Subcutaneous adipose tissue (tissue), 4 donors: ENCODE data around the gene HLCS. TPM values are rescaled to one million over a fixed set of nuclear protein-coding genes. Genes with fewer than 3 reads are reported as not detected.

Experiments
- total RNA-seq, 4 donors: library from RNA; depleted of rRNA; stranded (reverse); fragments of >200 nt; gene quantifications; one replicate each; pipeline ENCODE4 v1.1.0, GENCODE V29; 2016
- TF ChIP-seq, protein P1 (sequence below): fragments of 450-650 bp; IDR thresholded peaks from one replicate; pipeline ENCODE4 v1.5.1; 2016; ENCODE audit warnings: low read depth, mild to moderate bottlenecking, control low read depth, antibody characterized with exemption, moderate library complexity

The HLCS gene
- total RNA-seq, 4 donors from 2014 or later, result 14.6 to 30.3 (median 23.7) TPM

GRCh38 chr21:36918291-36918690 is 48.2 kb downstream of the HLCS start:
- TF ChIP-seq, protein P1, sequence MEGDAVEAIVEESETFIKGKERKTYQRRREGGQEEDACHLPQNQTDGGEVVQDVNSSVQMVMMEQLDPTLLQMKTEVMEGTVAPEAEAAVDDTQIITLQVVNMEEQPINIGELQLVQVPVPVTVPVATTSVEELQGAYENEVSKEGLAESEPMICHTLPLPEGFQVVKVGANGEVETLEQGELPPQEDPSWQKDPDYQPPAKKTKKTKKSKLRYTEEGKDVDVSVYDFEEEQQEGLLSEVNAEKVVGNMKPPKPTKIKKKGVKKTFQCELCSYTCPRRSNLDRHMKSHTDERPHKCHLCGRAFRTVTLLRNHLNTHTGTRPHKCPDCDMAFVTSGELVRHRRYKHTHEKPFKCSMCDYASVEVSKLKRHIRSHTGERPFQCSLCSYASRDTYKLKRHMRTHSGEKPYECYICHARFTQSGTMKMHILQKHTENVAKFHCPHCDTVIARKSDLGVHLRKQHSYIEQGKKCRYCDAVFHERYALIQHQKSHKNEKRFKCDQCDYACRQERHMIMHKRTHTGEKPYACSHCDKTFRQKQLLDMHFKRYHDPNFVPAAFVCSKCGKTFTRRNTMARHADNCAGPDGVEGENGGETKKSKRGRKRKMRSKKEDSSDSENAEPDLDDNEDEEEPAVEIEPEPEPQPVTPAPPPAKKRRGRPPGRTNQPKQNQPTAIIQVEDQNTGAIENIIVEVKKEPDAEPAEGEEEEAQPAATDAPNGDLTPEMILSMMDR, result no peak

DNA sequence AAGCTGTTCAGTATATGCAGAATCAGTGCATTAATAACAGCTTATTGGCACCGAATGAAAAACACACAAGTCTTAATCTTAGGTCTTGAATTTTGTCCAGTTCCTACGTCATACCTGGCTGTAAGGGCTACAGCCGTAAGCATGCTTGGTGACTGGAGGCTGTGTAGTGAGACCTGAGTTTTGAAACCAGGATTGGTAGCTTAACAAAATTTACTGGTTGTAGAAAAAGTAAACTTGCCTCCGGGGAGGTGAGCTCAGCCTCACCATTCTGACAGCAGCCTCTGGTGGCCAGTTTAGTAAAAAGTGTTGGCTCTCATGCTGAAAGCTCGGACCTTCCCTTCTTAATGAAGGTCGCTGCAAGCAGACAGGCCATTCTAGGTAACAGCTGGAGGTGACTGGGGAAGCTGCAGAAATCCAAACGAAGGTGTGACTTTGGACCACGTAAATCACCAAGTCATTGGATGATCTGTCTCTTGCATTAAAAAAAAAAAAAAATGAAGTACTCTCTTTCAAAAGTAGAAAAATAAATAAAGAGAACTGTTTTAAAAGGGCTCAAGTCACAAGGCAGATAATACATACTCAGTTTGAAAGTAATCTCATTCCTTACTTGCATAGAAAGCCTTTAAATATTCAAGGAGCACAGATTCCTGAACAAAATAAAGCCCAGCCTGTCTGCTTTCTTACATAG is 48.9 kb downstream of the HLCS start:
- TF ChIP-seq, protein P1, result no peak

DNA sequence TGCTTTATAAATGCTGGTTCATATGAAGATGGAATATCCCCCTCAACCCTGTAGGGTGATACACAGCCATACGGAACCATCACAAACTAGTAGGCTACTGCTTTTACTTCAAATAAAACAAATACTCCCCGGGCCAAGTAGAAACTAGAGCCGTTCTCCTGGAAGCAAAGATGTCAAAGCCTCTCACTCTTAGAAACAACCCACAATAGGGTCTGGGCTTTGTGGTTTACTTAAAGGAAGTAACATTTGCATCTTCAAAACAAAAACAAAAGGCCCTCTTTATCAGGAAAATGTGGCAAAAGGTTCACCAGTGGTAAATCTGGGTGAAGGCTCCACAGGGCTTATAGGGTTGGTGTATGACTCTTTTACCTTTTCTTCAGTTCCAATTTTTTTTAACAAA is 49.8 kb downstream of the HLCS start:
- TF ChIP-seq, protein P1, result no peak

DNA sequence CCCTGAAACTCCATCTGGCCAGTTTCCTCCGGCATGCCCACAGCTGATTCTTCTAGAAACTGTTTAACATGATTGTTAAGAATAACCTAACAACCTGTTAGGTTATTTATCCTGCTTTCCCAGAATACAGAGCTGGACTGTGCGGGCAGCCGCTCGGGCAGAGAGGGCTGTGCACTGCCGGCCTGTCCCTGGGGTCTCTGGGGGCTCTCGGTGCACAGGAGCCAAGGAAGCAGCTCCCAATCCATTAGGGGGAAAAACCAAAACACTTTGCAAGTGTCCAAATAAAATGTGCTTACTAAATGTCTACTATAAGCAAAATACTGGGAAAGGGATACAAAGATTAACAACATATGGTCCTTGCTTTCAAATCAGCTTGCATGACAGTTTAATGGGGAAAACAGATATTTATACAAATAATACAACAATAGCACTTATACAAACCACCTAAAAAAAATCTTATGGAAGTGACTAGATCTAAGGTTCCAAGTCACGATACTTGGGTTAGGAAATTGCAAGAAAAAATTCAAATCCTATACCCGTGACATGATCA is 50.7 kb downstream of the HLCS start:
- TF ChIP-seq, protein P1, result no peak

DNA sequence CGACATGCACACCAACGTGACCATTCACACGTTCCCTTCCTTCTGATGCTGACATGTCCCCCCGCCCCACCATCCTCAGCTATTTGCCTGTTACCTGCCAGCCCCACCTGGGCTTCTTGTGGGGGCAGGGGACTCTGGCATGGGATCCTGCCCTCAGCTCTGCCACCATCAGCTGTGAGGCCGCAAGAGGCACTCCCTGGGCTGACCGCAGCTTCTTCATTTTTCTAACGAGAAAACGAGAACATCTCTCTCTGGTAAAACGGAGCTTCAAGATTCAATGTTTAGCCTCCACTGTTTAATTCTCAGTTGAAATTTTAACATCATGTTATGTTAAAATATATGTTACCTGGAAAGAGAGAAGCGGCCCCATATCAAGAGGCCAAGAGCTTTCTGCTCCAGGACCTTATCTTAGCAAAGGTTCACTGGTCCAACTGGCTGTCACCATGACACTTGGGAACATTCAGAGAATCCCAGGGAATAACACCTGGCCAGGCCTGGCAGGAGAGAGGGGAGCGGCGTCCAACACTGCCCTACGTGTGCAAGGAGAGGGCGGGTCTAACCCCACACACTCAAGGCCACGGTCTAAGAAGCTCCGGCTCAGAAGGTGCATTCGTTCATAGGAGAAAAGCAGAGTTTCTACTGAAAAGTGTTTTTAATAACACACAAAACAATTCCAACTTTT is 51.3 kb downstream of the HLCS start:
- TF ChIP-seq, protein P1, result no peak

DNA sequence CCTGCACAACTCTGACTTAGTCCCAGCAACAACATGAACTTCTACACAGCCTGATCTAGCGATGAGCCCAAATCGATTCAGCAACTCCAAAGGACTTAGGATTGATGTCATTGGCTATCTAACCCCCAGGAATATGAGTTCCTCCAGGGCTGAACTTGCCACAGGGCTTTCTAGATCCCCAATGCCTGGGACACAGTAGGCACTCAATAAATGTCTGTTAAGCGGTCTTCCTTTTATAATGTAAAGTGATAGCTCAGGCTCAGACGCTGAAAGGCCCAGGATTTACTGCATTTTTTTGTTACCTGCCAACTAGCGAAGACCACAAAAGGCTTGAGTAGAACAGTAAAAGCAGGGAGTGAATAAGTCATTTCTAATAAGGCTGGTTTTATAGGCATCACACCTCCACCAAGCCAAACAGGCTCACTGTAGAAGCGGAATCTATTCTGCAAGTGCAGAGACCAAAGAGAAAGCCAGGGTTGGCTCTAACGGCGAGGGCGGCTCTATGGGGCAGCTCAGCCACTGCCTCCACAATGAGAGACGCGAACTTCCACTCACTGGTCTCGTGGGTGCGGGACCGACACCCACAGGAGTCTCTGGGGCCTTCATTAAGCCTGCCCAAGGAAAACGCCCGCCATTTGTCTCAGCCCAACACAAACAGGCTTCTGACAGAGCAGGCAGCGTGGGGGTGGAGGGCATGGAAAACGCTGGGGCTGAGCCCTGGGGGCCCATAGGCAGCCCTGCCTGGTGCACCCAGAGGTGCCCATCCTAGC is 52.0 kb downstream of the HLCS start:
- TF ChIP-seq, protein P1, result no peak
